Natural killer cell treated with Interleukin-12 subunit alpha and Interleukin-12 subunit beta and Interleukin-15 and Interleukin-18, amount 100 ng/mL, for 72 hours (primary cell): ENCODE data around the gene SWT1. TPM values are rescaled to one million over a fixed set of nuclear protein-coding genes. Genes with fewer than 3 reads are reported as not detected.
"Not testable (repeated sequence)": the region's sequence is repeated elsewhere in the genome, so short reads cannot be mapped to it uniquely, and the experiment has no call there.

Experiments
- ATAC-seq, 2 donors: fragments of 150-1000 bp; cut with Tn5 transposase in 1 of 2; sonication (Bioruptor Pico), chemical (Tn5 transposase) in 1 of 2; 2 replicates each; pipeline ENCODE4 v1.10.0; 2021
- DNase-seq: peaks from one replicate; pipeline ENCODE4 v3.0.0; 2022; ENCODE audit warnings: low spot score
- H3K27ac Mint-ChIP-seq, 2 donors: 1 replicate in 1 of 2; 2 replicates in 1 of 2; pipeline ENCODE4 v1.8.0; 2022; ENCODE audit warnings: mixed read lengths in 2 of 2, mild to moderate bottlenecking in 1 of 2, moderate library complexity in 1 of 2
- H3K27me3 Mint-ChIP-seq, 2 donors: 1 replicate in 1 of 2; 2 replicates in 1 of 2; pipeline ENCODE4 v1.8.0; 2022; ENCODE audit warnings: mixed read lengths in 2 of 2
- H3K36me3 Mint-ChIP-seq: one replicate; pipeline ENCODE4 v1.8.0; 2022; ENCODE audit warnings: mixed read lengths
- H3K4me1 Mint-ChIP-seq, 2 donors: 1 replicate in 1 of 2; 2 replicates in 1 of 2; pipeline ENCODE4 v1.8.0; 2022; ENCODE audit warnings: low read depth in 2 of 2, mixed read lengths in 2 of 2, mild to moderate bottlenecking in 1 of 2
- H3K4me3 Mint-ChIP-seq: one replicate; pipeline ENCODE4 v1.8.0; 2022; ENCODE audit warnings: mixed read lengths
- H3K9me3 Mint-ChIP-seq: 2 replicates; pipeline ENCODE4 v1.8.0; 2022; ENCODE audit warnings: mixed read lengths
- total RNA-seq, 2 donors: library from RNA; stranded (reverse); gene quantifications; one replicate each; pipeline ENCODE4 v1.2.3, GENCODE V29; 2022

SWT1 gene
- total RNA-seq, 2 donors from 2014 or later = 2.2 to 2.3 TPM

- Mint-ChIP-seq H3K27ac (peak overlapping the region; percentile 92), H3K4me3 (peak overlapping the region; percentile 98), H3K4me1 (peaks cover 34 to 43% of the 10 kb centered on the region in 2 donors), H3K27me3 (no peaks in the 10 kb centered on the region), H3K9me3 (no peaks in the 10 kb centered on the region), H3K36me3 (no peaks in the 10 kb centered on the region)
- ATAC-seq (no peak), DNase-seq (no peak)
Observed at GRCh38 chr1:185155600-185156287, 1.2 kb upstream of the SWT1 start.

GRCh38 chr1:185156288-185156853 lies 596 bp upstream of the SWT1 start:
- Mint-ChIP-seq H3K9me3 (no peaks in the 10 kb centered on the region), H3K4me3 (peak overlapping the region; percentile 98), H3K36me3 (no peaks in the 10 kb centered on the region), H3K27ac (peak overlapping the region; percentile 92), H3K4me1 (peaks cover 34 to 43% of the 10 kb centered on the region in 2 donors), H3K27me3 (no peaks in the 10 kb centered on the region)
- DNase-seq (no peak), ATAC-seq (peak; percentile 46 to 53)

GRCh38 chr1:185157599-185158412 lies 839 bp downstream of the SWT1 start:
- peak overlapping the region; percentile 98 for H3K4me3 Mint-ChIP-seq
- DNase-seq = no peak
- H3K4me1 Mint-ChIP-seq = peaks cover 30 to 36% of the 10 kb centered on the region in 2 donors
- peak overlapping the region; percentile 92 for H3K27ac Mint-ChIP-seq
- no peak for ATAC-seq
- H3K27me3 Mint-ChIP-seq = no peaks in the 10 kb centered on the region
- H3K36me3 Mint-ChIP-seq = no peaks in the 10 kb centered on the region
- H3K9me3 Mint-ChIP-seq = no peaks in the 10 kb centered on the region

- H3K27me3 Mint-ChIP-seq = no peaks in the 10 kb centered on the region
- H3K36me3 Mint-ChIP-seq = no peaks in the 10 kb centered on the region
- no peak overlapping the region for H3K4me3 Mint-ChIP-seq
- no peaks in the 10 kb centered on the region for H3K9me3 Mint-ChIP-seq
- ATAC-seq (no peak), DNase-seq (no peak)
- H3K27ac Mint-ChIP-seq = peak overlapping the region in 1 of 2 donors; percentile 92
- H3K4me1 Mint-ChIP-seq = peaks cover 28% of the 10 kb centered on the region in 2 donors
Observed at GRCh38 chr1:185158800-185159199, 1.8 kb downstream of the SWT1 start.

GRCh38 chr1:185159966-185160365 lies 3.0 kb downstream of the SWT1 start:
- DNase-seq (no peak), ATAC-seq (no peak)
- Mint-ChIP-seq H3K9me3 (no peaks in the 10 kb centered on the region), H3K27ac (no peak overlapping the region), H3K36me3 (no peaks in the 10 kb centered on the region), H3K27me3 (no peaks in the 10 kb centered on the region), H3K4me1 (peaks cover 28% of the 10 kb centered on the region in 2 donors), H3K4me3 (no peak overlapping the region)

GRCh38 chr1:185162491-185162890 lies 5.5 kb downstream of the SWT1 start:
- peaks cover 20% of the 10 kb centered on the region in 2 donors for H3K4me1 Mint-ChIP-seq
- H3K4me3 Mint-ChIP-seq = no peak overlapping the region
- ATAC-seq = no peak
- no peaks in the 10 kb centered on the region for H3K36me3 Mint-ChIP-seq
- no peaks in the 10 kb centered on the region for H3K9me3 Mint-ChIP-seq
- H3K27me3 Mint-ChIP-seq = no peaks in the 10 kb centered on the region
- no peak for DNase-seq
- no peak overlapping the region for H3K27ac Mint-ChIP-seq

GRCh38 chr1:185166106-185166505 lies 9.1 kb downstream of the SWT1 start:
- no peaks in the 10 kb centered on the region for H3K27me3 Mint-ChIP-seq

GRCh38 chr1:185170291-185170848 lies 13.4 kb downstream of the SWT1 start:
- no peak overlapping the region for H3K27ac Mint-ChIP-seq
- H3K9me3 Mint-ChIP-seq = no peaks in the 10 kb centered on the region
- no peak for DNase-seq
- peak; percentile 50 to 67 for ATAC-seq
- no peak overlapping the region for H3K4me3 Mint-ChIP-seq
- H3K4me1 Mint-ChIP-seq = peaks cover 0 to 5% of the 10 kb centered on the region in 2 donors
- H3K27me3 Mint-ChIP-seq = no peaks in the 10 kb centered on the region
- no peaks in the 10 kb centered on the region for H3K36me3 Mint-ChIP-seq

More at GRCh38 chr1:185166106-185166505, 9.1 kb downstream of the SWT1 start:
- H3K36me3 Mint-ChIP-seq = no peaks in the 10 kb centered on the region
- no peak for DNase-seq
- no peak for ATAC-seq
- H3K9me3 Mint-ChIP-seq = no peaks in the 10 kb centered on the region
- H3K4me3 Mint-ChIP-seq = no peak overlapping the region
- H3K27ac Mint-ChIP-seq = peak overlapping the region in 1 of 2 donors; percentile 13
- H3K4me1 Mint-ChIP-seq = peaks cover 0 to 5% of the 10 kb centered on the region in 2 donors

- no peak for DNase-seq
- no peak for ATAC-seq
- no peak overlapping the region for H3K4me3 Mint-ChIP-seq
- peaks cover 12% of the 10 kb centered on the region for H3K36me3 Mint-ChIP-seq
- peaks cover 5% of the 10 kb centered on the region for H3K9me3 Mint-ChIP-seq
- no peak overlapping the region for H3K27ac Mint-ChIP-seq
- H3K4me1 Mint-ChIP-seq = no peaks in the 10 kb centered on the region
- no peaks in the 10 kb centered on the region for H3K27me3 Mint-ChIP-seq
Observed at GRCh38 chr1:185193756-185194155, 36.8 kb downstream of the SWT1 start.

- H3K36me3 Mint-ChIP-seq = peaks cover 28% of the 10 kb centered on the region
- not testable (repeated sequence) for DNase-seq, H3K4me3 Mint-ChIP-seq, H3K27ac Mint-ChIP-seq, H3K4me1 Mint-ChIP-seq, H3K27me3 Mint-ChIP-seq, ATAC-seq
- peaks cover 11% of the 10 kb centered on the region for H3K9me3 Mint-ChIP-seq
Observed at GRCh38 chr1:185198712-185199111, 41.7 kb downstream of the SWT1 start.

- Mint-ChIP-seq H3K27ac (no peak overlapping the region), H3K36me3 (peaks cover 28% of the 10 kb centered on the region), H3K4me1 (no peaks in the 10 kb centered on the region), H3K9me3 (peaks cover 11% of the 10 kb centered on the region), H3K27me3 (no peaks in the 10 kb centered on the region), H3K4me3 (no peak overlapping the region)
- ATAC-seq (no peak), DNase-seq (no peak)
Observed at GRCh38 chr1:185200889-185201288, 43.9 kb downstream of the SWT1 start.

GRCh38 chr1:185207170-185207569 lies 50.2 kb downstream of the SWT1 start:
- H3K36me3 Mint-ChIP-seq = peaks cover 14% of the 10 kb centered on the region
- ATAC-seq (no peak), DNase-seq (no peak)
- H3K4me1 Mint-ChIP-seq = no peaks in the 10 kb centered on the region
- H3K27me3 Mint-ChIP-seq = no peaks in the 10 kb centered on the region
- H3K9me3 Mint-ChIP-seq = no peaks in the 10 kb centered on the region
- no peak overlapping the region for H3K27ac Mint-ChIP-seq
- H3K4me3 Mint-ChIP-seq = no peak overlapping the region

- no peak overlapping the region for H3K27ac Mint-ChIP-seq
- peaks cover 14% of the 10 kb centered on the region for H3K36me3 Mint-ChIP-seq
- no peaks in the 10 kb centered on the region for H3K4me1 Mint-ChIP-seq
- H3K27me3 Mint-ChIP-seq = no peaks in the 10 kb centered on the region
- no peaks in the 10 kb centered on the region for H3K9me3 Mint-ChIP-seq
- DNase-seq (no peak), ATAC-seq (no peak)
- no peak overlapping the region for H3K4me3 Mint-ChIP-seq
Observed at GRCh38 chr1:185207980-185208602, 51.1 kb downstream of the SWT1 start.
